Muscle of arm (tissue), 14 donors: Measurements from ENCODE around the gene SPHK1. TPM values are rescaled to one million over a fixed set of nuclear protein-coding genes. Genes with fewer than 3 reads are reported as not detected.
"Not testable (repeated sequence)": the region's sequence is repeated elsewhere in the genome, so short reads cannot be mapped to it uniquely, and the experiment has no call there.

Experiments used
- DNase-seq: peaks from one replicate; pipeline ENCODE4 v3.0.0-alpha.2; 2013
- long read RNA-seq, 11 donors: transcript quantifications; one replicate each; lab custom pipeline, GENCODE V29; 2026
- polyA plus RNA-seq, 12 donors: library from polyadenylated mRNA; unstranded; fragments of 120-200 nt; gene quantifications; one replicate each; pipeline ENCODE4 v1.2.1, GENCODE V29; 2013; ENCODE audit not compliant: insufficient read length in 12 of 12

The SPHK1 gene, protein sequence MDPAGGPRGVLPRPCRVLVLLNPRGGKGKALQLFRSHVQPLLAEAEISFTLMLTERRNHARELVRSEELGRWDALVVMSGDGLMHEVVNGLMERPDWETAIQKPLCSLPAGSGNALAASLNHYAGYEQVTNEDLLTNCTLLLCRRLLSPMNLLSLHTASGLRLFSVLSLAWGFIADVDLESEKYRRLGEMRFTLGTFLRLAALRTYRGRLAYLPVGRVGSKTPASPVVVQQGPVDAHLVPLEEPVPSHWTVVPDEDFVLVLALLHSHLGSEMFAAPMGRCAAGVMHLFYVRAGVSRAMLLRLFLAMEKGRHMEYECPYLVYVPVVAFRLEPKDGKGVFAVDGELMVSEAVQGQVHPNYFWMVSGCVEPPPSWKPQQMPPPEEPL
- 1 to 10 TPM in 8 of 12 donors, under 1 TPM in 2, not detected in 2; 0.91 to 4.8 (median 1.6) TPM for polyA plus RNA-seq
- long read RNA-seq, donor 1: 0 reads
- long read RNA-seq, donor 2: 0 reads
- long read RNA-seq, donor 3: 0 reads
- long read RNA-seq, donor 4: 0 reads
- long read RNA-seq, donor 5, partial matches to known transcripts: 0 of 2 reads
- long read RNA-seq, donor 5, other reads (novel, unspliced or antisense): 0 of 2 reads
- long read RNA-seq, donor 6: 0 reads
- long read RNA-seq, donor 7: 0 reads
- long read RNA-seq, donor 8, partial matches to known transcripts: 0 of 1 reads
- long read RNA-seq, donor 8, other reads (novel, unspliced or antisense): 0 of 1 reads
- long read RNA-seq, donor 9: 0 reads
- long read RNA-seq, donor 10: 0 reads
- long read RNA-seq, donor 11: 0 reads

DNA sequence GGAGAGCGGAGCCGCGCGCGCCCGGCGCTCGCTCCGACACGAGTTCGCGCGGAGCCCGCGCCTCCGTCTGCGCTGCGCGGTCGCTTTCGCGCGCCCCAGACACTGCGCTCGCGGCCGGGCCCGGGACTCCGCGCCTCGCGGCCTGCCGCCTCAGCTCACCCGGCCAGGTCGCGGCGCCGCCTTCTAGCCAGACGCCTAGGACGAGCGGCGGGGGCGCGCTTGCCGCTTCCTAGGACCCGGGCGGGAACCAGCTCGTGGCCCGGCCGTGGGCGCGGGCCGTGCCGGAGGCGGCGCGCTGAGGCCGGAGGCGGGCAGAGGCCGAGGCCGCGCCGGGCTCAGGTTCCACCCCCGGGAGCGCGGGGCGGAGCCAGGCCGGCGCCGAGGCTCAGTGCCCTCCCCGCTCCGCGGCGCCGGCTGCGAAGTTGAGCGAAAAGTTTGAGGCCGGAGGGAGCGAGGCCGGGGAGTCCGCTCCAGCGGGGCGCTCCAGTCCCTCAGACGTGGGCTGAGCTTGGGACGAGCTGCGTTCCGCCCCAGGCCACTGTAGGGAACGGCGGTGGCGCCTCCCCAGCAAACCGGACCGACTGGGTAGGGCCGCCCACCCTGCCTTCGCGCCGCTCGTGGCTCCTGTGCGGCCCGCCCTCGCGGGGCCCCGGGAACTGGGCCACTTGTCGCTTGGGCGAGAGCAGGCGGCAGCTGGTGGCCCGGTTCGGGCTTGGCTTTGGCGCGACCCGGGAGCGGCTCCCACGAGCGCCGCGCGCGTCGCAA, at the start of gene SPHK1:
Gene SPHK1 (plus strand): TSS at position 388 of the 765 bp plus-strand sequence. CDS start 1,036 bp downstream, outside the sequence.
- DNase-seq: peak; percentile 65

DNA sequence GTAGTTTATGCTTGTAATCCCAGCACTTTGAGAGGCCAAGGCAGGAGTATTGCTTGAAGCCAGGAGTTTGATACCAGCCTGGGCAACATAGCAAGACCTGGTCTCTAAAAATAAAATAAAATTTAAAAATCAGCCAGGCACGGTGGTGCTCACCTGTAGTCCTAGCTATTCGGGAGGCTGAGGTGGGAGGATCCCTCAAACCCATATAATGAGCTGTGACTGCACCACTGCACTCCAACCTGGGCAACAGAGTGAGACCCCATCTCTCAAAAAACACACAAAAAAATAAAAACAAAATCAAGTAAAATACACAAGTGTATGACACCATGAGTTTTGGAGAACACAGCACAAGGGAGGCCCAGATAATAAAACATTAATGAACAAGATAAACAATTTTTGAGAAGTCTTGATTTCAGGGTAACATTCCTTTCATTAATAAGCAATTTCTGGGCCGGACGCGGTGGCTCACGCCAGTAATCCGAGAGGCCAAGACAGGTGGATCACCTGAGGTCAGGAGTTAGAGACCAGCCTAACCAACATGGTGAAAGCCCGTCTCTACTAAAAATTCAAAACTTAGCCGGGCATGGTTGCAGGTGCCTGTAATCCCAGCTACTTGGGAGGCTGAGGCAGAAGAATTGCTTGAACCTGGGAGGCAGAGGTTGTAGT, 48.6 kb upstream of the SPHK1 start:
- no peak for DNase-seq

DNA sequence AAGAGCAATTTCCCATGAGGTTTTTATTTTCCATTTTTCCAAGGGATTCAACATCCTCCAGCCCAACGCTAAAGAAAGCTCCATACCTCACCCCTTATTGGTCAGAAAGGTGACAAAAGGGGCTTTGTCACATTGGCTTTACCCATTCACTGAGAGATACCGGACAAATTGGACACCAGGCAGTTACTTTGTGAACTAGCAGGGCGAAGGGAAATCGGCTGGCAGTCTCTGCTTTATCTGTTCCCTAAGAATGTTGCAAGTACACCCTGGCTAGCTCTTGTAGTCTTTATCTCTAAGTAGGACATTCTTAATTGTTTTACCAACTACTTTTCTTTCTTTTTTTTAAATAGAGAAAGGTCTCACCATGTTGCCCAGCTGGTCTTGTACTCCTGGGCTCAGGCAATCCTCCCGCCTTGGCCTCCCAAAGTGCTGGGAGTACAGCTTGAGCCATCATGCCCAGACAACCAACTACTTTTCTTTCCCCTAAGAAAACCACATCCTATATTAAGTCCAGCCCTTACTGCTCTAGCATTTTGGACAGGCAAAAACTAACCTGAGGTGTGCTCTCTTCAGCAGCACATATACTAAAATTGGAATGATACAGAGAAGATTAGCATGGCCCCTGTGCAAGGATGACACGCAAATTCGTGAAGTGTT, 47.5 kb upstream of the SPHK1 start:
- no peak for DNase-seq

DNA sequence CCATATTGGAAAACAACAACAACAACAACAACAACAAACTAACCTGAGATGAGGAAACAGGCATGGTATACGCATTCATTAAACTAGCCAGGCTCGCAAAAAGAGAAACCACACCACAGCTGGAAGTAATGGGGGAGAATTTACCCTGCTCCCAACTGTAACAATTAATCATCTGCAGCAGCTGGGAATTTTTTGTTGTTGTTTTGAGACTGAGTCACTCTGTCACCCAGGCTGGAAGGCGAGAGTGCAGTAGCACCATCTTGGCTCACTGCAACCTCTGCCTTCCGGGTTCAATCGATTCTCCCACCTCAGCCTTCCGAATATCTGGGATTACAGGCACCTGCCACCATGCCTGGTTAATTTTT, 47.0 kb upstream of the SPHK1 start:
- no peak for DNase-seq

DNA sequence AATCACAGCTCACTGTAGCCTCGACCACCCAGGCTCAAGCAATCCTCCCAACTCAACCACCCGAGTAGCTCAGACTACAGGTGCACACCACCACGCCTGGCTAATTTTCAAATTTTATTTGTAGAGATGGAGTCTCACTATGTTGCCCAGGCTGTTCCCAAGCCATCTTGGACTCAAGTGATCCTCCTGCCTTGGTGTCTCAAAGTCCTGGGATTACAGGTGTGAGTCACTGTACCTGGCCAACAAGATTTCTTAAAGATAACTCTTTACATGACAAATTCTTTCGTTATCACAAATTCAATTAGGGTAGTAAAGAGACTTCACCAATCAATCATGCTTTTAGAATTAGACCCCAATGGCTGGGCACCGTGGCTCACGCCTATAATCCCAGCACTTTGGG, 43.1 kb upstream of the SPHK1 start:
- DNase-seq: no peak

DNA sequence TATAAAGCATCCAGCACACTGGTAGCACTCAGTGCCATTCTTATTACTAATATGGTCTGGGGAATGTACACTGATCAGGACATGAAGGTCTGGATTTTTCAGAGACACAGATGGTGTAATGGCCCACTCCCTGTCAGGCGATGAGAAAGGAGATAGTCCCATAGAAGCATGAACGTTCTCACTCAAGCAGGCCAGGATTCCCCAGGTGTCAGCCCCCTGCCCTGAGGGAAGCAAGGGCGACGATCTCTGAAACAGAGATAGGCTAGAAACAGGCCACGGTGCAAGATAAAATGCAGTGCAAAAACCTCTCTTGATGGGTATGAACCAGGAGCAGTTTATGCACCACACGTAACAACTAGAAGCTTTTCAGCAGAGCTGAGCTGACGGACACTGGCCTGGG, 41.3 kb upstream of the SPHK1 start:
- DNase-seq: no peak

DNA sequence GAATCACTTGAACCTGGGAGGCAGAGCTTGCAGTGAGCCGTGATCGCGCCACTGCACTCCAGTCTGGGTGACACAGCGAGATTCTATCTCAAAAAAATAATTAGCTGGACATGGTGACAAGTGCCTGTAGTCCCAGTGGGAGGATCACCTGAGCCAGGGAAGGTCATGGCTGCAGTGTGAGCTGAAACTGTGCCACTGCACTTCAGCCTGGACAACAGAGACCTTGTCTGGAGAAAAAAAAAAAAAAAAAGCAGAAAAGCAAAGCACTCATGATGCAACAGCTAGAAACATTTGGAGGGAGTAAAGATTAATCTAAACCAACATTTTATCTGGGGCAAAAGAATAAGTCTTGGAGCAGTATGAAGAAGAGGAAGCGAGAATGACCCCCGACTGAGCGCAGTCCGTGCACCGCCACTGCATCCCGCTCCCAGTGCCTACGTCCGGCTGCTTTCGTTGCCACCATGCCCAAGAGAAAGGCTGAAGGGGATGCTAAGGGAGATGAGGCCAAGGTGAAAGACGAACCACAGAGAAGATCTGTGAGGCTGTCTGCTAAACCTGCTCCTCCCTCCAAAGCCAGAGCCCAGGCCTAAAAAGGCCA, 38.9 kb upstream of the SPHK1 start:
- DNase-seq: no peak

DNA sequence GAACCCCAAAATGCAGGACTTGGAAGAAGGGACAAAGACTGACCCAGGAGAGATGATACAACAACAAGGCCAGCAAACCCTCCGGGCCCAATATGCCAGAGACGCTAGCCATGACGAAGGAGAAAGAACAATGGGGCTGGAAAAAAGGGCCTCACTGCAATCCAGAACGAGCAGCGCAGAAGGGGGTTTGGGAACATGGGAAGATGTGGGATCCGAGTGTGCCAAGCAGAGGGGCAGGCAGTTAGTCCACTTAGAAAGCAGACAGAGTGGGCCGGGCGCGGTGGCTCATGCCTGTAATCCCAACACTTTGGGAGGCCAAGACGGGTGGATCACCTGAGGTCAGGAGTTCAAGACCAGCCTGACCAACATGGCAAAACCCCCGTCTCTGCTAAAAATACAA, 37.5 kb upstream of the SPHK1 start:
- DNase-seq: not testable (repeated sequence)

DNA sequence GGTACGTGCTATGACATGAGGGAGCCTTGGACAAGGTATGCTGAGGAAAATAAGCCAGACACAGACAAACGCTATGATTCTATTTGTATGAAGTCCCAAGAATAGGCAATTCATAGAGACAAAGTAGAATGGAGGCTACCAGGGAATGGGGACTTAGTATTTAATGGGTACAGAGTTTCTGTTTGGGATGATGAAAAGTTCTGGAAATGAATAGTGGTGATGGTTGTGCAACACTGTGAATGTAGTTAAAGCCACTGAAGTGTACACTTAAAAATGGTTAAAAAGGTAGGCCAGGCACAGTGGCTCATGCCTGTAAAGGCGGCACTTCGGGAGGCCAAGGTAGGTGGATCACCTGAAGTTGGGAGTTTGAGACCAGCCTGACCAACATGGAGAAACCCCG, 33.9 kb upstream of the SPHK1 start:
- no peak for DNase-seq

DNA sequence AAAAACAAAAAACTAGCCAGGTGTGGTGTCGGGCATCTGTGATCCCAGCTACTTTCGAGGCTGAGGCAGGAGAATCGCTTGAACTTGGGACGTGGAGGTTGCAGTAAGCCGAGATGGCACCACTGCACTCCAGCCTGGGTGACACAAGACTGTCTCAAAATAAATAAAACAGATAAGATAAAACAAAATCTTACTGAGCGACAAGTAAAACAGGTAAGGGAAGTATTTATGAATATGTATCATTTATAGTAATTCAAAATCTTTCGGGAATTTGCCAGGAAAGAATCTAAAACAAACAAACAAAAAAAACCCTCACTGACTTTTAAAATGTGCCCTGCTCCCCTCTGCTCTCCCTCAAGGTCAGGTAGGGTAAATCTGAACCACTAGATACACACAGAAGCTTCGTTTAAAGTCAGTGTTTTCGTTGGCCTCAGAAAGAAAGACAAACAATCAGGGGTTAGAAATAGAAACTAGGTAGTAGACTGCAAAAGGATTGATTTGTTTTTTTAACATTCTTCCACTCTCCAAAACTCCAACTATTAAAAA, 32.8 kb upstream of the SPHK1 start:
- no peak for DNase-seq

DNA sequence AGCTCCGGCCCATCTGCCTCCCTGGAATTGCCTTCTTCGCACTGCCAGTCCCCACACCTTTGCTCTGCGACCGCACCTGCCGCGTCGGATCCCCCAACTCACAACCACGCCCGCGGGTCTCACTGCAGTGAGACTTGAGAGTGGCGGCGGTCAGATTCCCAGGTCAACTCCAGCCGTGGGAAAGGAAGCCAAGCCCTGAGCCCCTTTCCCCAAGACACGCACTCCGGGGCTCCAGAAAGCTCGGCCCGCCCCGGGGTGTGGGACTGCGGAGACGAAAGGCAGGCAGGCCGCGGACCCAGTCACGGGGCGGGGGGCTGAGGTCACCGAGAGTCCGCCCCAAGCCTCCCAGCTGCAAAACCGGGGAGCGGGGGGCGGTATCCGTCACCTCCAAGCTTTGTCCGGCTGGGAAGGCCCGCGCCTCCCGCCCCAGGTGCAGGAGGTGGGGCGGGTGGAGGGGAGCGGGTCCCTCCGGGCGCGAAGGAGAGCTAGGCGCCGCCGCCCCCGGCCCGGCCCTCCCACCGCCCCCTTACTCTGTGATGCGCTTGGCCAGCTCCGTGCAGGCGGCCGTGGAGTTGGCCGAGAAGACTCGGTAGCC, 31.3 kb upstream of the SPHK1 start:
- no peak for DNase-seq

DNA sequence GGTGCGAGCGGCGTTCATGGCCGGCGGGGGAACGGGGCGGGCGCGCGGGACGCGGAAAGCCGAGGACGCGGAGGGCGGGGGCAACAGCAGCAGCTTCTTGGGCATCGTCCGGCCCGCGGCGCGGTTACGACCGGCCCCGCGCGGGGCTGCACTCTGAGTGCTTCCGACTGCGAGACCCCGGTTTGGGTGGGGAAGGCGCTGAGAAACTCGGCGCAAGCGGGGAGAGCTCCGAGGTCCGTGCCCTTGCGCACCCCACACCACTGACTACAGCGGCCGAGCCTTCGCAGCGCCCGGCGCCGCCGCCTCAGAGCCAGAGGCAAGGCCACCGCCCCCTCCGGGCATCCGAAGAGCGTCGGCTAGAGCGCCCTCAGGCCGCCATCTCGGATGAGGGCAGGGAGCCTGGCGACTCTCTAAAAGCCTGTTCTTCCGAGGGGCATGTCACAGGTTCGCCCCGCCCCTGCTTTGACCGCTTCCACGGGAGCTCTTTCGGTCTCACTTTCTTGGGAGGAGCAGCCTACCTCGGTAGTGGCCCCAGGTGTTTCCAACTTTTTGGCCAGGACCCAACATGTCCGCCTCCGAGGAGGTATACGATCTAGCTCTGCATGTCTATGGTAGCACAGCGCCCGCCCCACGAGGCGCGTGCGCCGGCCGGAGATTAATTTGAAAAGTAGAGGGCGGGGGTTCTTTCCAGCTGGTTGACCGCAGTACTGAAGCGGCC, 30.7 kb upstream of the SPHK1 start, which contains the start of gene PRPSAP1:
Gene PRPSAP1 (minus strand): TSS at position 318 of the 718 bp plus-strand sequence. CDS start 213 bp downstream, at position 105.
- peak; percentile 94 for DNase-seq

DNA sequence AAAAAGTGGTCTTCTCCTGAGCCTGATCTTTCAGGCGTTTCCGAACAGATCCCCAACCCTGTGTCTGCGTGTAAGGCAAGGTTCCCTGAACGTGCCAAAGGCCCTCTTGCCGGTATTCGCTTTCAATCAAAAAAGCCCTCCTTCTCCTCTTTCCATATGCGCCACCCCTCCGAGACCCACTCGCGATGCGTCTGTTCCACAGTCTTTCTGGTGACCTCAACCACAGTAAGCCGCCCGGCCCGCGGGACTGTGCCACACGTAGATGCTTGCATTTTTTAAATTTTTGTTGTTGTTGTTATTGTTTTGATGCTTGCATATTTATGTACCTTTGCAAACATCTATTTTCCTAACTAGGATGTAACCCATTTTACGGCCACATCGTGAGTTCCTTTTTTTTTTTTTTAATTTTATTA, 30.1 kb upstream of the SPHK1 start:
- DNase-seq: no peak

DNA sequence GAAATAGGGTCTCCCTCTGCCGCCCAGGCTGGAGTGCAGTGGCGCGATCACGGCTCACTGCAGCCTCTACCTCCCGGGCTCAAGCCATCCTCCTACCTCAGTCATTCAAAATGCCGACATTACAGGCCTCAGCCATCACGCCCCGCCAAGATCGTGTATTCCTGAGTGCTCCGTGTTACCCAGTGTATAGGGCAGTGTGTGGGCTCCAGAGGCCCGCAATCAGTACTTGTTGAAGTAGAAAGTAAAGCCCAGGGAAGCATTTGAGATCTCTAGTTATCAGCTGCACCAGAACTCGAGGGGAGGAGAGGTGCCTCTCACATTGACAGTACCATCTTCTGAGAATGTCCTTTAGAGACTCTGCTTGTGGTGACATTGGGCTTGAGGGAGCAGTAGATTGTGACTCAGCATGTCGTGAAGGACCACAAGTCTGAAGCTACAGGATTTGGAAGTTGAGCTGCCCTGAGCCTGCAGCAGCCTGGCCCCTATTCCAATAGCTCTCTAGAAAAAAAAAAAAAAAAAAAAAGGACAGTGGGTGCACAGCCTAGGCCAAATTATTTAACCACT, 29.6 kb upstream of the SPHK1 start:
- no peak for DNase-seq

DNA sequence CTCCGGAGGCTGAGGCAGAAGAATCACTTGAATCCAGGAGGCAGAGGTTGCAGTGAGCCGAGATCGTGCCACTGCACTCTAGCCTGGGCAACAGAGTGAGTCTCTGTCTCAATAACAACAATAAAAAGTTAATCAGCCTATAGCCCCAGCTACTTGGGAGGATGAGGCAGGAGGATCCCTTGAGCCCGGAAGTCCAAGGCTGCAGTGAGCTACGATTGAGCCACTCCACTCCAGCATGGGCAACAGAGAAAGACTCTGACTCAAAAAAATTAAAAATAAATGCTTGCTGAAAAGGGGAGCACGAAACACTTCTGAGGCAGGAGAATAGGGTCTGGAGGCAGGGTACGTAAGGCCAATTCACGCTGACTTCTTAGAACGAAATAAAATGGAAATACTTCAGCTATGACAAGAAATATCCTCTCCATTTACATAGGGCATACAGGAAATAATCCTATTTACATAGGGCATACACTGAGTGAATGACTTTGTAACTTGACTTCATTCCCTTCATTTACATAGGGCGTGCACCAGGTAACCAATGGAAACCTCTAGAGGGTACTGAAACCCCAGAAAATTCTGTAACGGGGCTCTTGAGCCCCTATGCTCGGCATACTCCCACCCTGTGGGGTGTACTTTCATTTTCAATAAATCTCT, 27.5 kb upstream of the SPHK1 start:
- no peak for DNase-seq

DNA sequence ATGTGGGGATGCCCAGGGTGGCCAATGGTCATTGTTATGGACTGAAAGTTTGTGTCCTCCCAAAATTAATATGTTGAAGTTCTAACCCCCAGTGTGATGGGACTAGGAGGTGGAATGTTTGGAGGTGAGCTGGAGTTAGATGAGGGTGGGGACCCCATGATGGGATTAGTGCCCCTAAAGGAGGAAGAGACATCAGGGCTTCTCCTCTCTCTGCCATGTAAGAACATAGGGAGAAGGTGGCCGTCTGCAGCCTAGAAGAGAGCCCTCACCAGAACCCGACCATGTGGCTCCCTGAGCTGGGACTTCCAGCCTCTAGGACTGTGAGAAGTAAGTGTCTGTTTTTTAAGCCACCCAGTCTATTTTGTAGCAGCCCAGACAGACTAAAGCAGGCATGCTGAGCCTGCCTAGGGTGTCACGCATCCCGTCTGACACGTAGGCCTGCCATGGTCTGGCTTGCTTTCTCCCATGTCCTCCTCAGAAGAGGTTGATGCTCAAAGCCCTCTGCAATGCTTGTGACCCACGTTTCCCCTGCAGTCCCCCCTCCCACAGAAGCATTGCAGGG, 26.7 kb upstream of the SPHK1 start:
- no peak for DNase-seq

DNA sequence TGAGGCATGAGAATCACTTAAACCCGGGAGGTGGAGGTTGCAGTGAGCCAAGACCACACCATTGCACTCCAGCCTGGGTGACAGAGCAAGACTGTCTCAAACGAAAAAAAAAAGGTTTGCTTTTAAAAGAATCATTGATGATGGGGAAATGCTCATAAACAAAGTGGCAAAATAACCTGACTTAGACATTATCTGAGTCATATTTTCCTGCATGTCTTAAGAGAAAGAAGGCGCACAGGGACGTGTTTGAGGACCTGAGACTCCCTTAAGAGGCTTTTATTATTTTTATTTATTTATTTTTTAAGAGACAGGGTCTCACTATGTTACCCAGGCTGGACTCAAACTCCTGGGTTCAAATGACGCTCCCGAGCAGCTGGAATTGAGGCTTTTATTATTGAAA, 25.0 kb upstream of the SPHK1 start:
- DNase-seq: no peak

DNA sequence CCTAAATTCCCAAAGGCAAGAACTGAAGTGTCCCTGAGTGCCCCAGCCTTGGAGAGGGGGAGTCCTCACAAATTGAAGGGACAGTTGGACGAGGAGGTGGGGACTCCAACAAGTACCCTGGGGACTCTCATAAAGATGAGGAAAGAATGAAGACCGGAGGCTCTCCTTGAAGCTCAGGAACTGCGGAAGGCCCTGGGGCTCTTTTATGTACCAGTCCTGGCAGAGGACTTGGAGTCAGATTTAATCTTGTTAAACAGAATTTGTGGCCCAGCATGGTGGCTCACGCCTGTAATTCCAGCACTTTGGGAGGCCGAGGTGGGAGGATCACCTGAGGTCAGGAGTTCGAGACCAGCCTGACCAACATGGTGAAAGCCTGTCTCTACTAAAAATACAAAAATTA, 24.6 kb upstream of the SPHK1 start:
- DNase-seq: not testable (repeated sequence)
